ENCODE measurements around the gene SRP9.
"Not testable (repeated sequence)": the region's sequence is repeated elsewhere in the genome, so short reads cannot be mapped to it uniquely, and the experiment has no call there.

DNA sequence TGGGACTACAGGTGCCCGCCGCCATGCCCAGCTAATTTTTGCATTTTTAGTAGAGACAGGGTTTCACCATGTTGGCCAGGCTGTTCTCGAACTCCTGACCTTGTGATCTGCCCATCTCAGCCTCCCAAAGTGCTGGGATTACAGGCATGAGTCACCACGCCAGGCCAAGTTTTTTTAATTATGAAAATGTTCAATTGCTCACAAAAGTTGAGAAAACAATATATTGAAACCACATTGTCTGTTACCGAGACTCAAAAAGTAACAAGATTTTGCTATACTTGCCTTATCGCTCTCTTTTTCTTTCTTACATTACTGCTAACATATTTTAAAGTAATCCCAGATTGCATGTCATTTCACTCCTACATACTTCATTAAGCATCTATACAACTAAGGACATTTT, 16.2 kb upstream of the SRP9 start:
- TF ChIP-seq, protein P1, sequence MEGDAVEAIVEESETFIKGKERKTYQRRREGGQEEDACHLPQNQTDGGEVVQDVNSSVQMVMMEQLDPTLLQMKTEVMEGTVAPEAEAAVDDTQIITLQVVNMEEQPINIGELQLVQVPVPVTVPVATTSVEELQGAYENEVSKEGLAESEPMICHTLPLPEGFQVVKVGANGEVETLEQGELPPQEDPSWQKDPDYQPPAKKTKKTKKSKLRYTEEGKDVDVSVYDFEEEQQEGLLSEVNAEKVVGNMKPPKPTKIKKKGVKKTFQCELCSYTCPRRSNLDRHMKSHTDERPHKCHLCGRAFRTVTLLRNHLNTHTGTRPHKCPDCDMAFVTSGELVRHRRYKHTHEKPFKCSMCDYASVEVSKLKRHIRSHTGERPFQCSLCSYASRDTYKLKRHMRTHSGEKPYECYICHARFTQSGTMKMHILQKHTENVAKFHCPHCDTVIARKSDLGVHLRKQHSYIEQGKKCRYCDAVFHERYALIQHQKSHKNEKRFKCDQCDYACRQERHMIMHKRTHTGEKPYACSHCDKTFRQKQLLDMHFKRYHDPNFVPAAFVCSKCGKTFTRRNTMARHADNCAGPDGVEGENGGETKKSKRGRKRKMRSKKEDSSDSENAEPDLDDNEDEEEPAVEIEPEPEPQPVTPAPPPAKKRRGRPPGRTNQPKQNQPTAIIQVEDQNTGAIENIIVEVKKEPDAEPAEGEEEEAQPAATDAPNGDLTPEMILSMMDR (IDR thresholded peaks at IDR 0.05): not testable (repeated sequence)
- not testable (repeated sequence) for TF ChIP-seq ZFX (IDR thresholded peaks at IDR 0.05; ENCODE audit: borderline replicate concordance)
